HFF-Myc (cell line): ENCODE data around the gene MAEA.
"Not testable (repeated sequence)": the region's sequence is repeated elsewhere in the genome, so short reads cannot be mapped to it uniquely, and the experiment has no call there.

Source experiments
- DNase-seq: peaks from one replicate; pipeline ENCODE4 v3.0.0-alpha.2; 2011; ENCODE audit warnings: low read depth; ENCODE audit errors: extremely low read depth
- H3K4me3 ChIP-seq: replicated peaks from 2 replicates; pipeline ENCODE4 v1.5.1; 2011; ENCODE audit warnings: low read depth, mild to moderate bottlenecking, control low read depth, low read length
- TF ChIP-seq, protein P1 (sequence below): IDR thresholded peaks from 2 replicates; pipeline ENCODE4 v1.5.1; 2012; ENCODE audit warnings: mild to moderate bottlenecking, low read depth, low read length, control low read depth; ENCODE audit errors: missing control alignments

Gene MAEA

DNA sequence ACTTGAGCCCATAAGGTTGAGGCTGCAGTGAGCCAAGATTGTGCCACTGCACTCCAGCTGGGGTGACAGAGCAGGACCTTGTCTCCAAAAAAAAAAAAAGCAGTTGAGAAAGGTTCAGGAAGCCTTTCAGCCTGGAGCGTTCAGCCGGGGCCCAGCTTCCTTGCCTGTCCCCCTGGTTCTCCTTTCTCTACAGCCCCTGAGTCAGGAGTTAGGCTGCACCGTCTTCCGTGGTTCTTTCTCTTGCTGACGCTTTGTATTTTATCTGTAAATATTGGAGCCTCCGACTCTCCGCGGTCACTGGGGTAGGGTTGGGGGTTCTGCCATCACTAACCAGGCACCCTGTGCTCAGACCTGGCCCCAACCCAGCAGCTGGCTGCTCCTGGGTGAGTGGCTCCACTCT, 43.6 kb downstream of the MAEA start:
- TF ChIP-seq, protein P1, sequence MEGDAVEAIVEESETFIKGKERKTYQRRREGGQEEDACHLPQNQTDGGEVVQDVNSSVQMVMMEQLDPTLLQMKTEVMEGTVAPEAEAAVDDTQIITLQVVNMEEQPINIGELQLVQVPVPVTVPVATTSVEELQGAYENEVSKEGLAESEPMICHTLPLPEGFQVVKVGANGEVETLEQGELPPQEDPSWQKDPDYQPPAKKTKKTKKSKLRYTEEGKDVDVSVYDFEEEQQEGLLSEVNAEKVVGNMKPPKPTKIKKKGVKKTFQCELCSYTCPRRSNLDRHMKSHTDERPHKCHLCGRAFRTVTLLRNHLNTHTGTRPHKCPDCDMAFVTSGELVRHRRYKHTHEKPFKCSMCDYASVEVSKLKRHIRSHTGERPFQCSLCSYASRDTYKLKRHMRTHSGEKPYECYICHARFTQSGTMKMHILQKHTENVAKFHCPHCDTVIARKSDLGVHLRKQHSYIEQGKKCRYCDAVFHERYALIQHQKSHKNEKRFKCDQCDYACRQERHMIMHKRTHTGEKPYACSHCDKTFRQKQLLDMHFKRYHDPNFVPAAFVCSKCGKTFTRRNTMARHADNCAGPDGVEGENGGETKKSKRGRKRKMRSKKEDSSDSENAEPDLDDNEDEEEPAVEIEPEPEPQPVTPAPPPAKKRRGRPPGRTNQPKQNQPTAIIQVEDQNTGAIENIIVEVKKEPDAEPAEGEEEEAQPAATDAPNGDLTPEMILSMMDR: no peak
- DNase-seq: no peak

DNA sequence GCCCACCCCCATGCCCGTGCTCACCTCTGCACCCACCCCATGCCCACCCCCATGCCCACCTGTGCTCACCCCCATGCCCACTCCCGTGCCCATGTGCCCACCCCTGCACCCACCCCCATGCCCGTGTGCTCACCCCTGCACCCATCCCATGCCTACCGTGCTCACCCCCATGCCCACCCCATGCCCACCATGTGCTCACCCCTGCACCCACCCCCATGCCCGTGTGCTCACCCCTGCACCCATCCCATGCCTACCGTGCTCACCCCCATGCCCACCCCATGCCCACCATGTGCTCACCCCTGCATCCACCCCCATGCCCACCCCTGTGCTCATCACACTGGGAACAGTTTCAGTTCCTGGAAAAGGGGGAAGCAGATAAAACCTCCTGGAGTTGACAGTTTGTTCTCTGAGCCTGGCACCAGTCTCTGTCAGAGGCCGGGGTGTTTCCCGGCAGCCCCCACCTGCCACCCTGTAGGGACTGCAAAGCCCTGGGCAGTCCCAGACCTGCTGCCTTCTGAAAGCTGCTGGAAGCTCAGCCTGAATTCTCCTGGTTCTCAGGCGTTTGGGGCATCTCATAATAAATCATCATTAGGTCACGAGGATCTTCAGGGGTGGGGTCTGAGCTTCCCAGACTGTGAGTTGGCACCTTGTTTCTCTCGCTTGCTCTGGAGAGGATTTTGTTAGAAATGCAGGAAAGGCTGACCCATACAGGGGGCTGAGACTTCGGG, 44.3 kb downstream of the MAEA start:
- not testable (repeated sequence) for H3K4me3 ChIP-seq, DNase-seq

More for the DNA sequence above, 43.6 kb downstream of the MAEA start:
- H3K4me3 ChIP-seq: no peak overlapping the region

DNA sequence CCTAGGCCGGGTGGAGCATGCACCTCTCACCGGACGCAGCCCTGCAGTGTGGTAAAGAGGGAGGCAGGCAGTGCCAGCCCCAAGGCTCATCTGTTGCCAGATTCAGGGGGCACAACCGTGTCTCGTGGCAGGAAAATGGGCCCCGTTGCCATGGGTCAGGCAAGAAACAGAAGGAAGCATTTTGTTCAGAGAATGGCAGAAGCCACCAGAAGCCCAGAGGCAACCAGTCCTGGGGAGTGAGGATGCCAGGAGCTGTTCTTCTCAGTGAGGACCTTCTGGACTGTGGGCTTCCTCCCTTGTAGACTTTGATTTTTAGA, 44.8 kb downstream of the MAEA start:
- no peak for DNase-seq
- H3K4me3 ChIP-seq: no peak overlapping the region
- TF ChIP-seq, protein P1: no peak

DNA sequence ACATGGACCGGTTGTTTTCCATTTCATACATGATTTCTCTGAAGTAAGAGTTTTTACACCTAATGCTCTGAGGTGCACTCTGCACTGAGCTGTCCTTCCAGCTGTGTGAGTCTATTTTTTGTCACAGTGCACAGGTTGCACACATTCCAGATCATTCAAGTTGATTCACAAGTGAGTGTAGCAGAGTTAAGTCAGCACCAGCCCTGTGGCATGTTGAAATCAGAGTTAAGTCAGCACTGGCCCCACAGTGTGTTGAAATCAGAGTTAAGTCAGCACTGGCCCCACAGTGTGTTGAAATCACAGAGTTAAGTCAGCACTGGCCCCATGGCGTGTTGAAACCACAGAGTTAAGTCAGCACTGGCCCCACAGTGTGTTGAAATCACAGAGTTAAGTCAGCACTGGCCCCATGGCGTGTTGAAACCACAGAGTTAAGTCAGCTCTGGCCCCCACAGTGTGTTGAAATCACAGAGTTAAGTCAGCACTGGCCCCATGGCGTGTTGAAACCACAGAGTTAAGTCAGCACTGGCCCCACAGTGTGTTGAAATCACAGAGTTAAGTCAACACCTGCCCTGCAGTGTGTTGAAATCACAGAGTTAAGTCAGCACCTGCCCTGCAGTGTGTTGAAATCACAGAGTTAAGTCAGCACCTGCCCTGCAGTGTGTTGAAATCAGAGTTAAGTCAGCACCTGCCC, 45.6 kb downstream of the MAEA start:
- not testable (repeated sequence) for H3K4me3 ChIP-seq, DNase-seq

DNA sequence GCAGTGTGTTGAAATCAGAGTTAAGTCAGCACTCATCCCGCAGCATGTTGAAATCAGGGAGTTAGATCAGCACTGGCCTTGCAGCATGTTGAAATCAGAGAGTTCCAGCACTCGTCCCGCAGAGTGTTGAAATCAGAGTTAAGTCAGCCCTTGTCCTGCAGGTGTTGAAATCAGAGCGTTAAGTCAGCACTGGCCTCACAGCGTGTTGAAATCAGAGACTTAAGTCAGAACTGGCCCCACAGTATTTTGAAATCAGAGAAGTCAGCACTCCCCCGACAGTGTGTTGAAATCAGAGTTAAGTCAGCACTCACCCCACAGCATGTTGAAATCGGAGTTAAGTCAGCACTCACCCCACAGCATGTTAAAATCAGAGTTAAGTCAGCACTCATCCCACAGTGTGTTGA, 46.4 kb downstream of the MAEA start:
- no peak overlapping the region for H3K4me3 ChIP-seq
- DNase-seq: no peak
- TF ChIP-seq, protein P1: no peak

DNA sequence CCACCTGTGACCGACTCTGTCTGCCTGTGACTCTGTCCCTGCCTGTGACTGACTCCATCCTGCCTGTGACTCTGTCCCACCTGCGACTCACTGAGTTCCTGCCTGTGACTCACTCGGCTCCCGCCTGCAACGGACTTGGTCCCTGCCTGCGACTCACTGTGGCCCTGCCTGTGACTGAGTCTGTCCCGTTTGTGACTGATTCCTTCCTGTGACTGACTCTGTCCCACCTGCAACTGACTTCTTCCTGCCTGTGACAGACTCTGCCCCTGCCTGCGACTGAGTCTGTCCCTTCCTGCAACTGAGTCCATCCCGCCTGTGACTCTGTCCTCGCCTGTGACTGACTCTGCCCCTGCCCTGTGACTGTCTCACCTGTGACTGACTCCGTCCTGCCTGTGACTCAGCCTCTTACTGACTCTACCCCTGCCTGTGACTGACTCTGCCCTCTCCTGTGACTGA, 47.7 kb downstream of the MAEA start:
- H3K4me3 ChIP-seq: no peak overlapping the region
- TF ChIP-seq, protein P1: no peak
- DNase-seq: no peak

DNA sequence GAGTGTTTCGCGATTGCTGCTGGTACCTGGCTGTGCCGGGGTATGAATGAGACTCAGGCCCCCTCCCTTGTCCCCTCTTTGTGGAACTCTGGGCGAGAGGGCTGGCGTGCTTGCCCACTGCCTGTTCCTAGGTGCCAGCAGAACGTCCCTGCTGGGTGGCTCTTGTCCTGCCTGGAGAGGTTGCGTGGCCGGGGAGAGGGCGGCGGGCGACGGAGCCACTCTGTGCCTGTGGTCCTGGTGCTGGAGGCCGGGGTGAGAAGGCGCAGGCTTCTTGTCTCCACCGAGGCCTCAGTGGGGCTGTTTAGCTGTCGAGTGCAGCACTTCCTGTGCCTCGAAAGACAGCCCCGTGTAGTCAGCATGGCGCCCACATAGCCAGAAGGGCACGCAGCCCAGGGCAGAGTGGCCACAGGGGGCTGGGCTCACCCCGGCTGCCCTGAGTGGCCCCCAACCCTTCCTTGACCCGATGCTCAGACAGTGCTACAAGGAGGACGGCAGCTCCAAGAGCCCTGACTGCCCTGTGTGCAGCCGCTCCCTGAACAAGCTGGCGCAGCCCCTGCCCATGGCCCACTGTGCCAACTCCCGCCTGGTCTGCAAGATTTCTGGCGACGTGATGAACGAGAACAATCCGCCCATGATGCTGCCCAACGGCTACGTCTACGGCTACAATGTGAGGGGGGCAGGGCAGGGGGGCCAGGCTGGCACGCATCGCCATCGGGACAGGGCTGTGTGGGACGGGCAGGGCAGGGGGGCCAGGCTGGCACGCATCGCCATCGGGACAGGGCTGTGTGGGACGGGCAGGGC, 48.5 kb downstream of the MAEA start:
- TF ChIP-seq, protein P1: no peak
- H3K4me3 ChIP-seq: no peak overlapping the region
- no peak for DNase-seq
